Measurements from ENCODE around the gene NTMT1. TPM values are rescaled to one million over a fixed set of nuclear protein-coding genes. Genes with fewer than 3 reads are reported as not detected.

The NTMT1 gene
- total and polyA plus RNA-seq, 9 of the 15 experiments (the other 6 are each of a cell fraction or from before 2014, with no cell fraction given): 42.1 to 116 (median 74.7) TPM

GRCh38 chr9:129586685-129587084 is 39.3 kb upstream of the NTMT1 start (continued):
- TF ChIP-seq, protein P1, sequence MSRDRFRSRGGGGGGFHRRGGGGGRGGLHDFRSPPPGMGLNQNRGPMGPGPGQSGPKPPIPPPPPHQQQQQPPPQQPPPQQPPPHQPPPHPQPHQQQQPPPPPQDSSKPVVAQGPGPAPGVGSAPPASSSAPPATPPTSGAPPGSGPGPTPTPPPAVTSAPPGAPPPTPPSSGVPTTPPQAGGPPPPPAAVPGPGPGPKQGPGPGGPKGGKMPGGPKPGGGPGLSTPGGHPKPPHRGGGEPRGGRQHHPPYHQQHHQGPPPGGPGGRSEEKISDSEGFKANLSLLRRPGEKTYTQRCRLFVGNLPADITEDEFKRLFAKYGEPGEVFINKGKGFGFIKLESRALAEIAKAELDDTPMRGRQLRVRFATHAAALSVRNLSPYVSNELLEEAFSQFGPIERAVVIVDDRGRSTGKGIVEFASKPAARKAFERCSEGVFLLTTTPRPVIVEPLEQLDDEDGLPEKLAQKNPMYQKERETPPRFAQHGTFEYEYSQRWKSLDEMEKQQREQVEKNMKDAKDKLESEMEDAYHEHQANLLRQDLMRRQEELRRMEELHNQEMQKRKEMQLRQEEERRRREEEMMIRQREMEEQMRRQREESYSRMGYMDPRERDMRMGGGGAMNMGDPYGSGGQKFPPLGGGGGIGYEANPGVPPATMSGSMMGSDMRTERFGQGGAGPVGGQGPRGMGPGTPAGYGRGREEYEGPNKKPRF (IDR thresholded peaks at IDR 0.05; ENCODE audit: low read depth, low read length): no peak
- TF ChIP-seq ZNF77 (CRISPR knock-in tag; IDR thresholded peaks at IDR 0.05): no peak
- no peak for TF ChIP-seq ZNF311 (CRISPR knock-in tag; IDR thresholded peaks at IDR 0.05)
- TF ChIP-seq, protein P2, sequence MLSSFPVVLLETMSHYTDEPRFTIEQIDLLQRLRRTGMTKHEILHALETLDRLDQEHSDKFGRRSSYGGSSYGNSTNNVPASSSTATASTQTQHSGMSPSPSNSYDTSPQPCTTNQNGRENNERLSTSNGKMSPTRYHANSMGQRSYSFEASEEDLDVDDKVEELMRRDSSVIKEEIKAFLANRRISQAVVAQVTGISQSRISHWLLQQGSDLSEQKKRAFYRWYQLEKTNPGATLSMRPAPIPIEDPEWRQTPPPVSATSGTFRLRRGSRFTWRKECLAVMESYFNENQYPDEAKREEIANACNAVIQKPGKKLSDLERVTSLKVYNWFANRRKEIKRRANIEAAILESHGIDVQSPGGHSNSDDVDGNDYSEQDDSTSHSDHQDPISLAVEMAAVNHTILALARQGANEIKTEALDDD (IDR thresholded peaks at IDR 0.05): no peak
- no peak for TF ChIP-seq SIN3A (IDR thresholded peaks at IDR 0.05; ENCODE audit: borderline replicate concordance in 2 of 2, control insufficient read depth in 1 of 2, low read depth in 2 of 2, low read length in 2 of 2)
- TF ChIP-seq ZNF232 (CRISPR knock-in tag; IDR thresholded peaks at IDR 0.05): no peak
- TF ChIP-seq, protein P3, sequence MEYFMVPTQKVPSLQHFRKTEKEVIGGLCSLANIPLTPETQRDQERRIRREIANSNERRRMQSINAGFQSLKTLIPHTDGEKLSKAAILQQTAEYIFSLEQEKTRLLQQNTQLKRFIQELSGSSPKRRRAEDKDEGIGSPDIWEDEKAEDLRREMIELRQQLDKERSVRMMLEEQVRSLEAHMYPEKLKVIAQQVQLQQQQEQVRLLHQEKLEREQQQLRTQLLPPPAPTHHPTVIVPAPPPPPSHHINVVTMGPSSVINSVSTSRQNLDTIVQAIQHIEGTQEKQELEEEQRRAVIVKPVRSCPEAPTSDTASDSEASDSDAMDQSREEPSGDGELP (CRISPR knock-in tag; IDR thresholded peaks at IDR 0.05; ENCODE audit: borderline replicate concordance): peak; percentile 38; the same call in 1 of the 2 replicates
- no peak for TF ChIP-seq ELK3 (CRISPR knock-in tag; IDR thresholded peaks at IDR 0.05)
- TF ChIP-seq CBFA2T2 (conservative IDR thresholded peaks at IDR 0.05): no peak
- TF ChIP-seq CHD1 (IDR thresholded peaks at IDR 0.05; ENCODE audit: low read length): no peak

Measured in K562 (cell line).